ENCODE measurements around the gene GNAT2. TPM values are rescaled to one million over a fixed set of nuclear protein-coding genes. Genes with fewer than 3 reads are reported as not detected.

The GNAT2 gene
- not detected for total RNA-seq

DNA sequence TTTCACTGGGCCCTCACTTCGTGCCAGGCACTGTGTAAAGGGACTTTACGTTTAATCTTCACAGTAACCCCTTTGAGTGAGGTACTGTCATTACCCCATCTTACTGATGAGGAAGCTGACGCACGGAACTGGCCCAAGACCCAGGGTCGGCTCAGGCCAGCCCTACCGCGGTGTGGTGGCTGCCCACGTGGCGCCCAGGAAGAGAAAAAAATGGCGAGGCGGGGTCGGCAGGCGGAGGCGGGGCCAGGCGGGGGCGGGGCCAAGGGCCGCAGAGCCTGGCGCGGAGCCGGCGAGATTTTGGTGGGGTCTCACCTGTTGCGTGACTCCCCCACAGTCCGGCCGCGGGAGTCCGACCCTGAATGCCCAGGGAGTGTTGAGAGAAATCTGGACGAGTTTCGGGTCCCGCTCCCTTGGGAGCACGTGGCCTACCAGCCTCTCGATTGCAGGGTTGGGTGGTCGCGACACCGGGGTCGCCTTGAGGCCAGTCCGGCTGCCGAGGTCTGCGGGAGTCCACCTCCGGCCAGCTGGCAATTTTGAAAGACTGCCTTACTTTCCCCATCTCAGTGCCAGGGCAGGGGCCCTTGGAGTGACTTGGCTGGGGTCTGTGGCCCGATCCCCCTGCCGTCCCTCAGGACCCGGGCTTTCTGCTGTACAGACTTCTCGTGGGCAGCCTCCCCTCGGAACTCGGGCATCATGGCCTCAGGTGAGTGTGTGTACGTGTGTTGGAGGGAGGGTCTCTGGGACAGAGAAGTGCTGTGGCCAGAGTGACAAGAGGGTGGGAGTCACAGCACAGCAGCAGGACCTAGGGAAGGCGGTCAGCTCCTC is at the start of gene GNAT2, which contains the start of gene AMPD2:
TSS of gene GNAT2 (minus strand) at position 41 of the 825 bp plus-strand sequence. CDS start 6,746 bp downstream, outside the sequence.
TSS of gene AMPD2 (plus strand) at position 262 of the 825 bp plus-strand sequence. CDS start 1,339 bp downstream, outside the sequence.
- peak; percentile 57 for ATAC-seq (ENCODE audit: insufficient number of reproducible peaks, low FRiP score, low read depth)
- peak within 1 kb of the TSS; percentile 88 for H3K4me3 ChIP-seq
- TF ChIP-seq, protein P1, sequence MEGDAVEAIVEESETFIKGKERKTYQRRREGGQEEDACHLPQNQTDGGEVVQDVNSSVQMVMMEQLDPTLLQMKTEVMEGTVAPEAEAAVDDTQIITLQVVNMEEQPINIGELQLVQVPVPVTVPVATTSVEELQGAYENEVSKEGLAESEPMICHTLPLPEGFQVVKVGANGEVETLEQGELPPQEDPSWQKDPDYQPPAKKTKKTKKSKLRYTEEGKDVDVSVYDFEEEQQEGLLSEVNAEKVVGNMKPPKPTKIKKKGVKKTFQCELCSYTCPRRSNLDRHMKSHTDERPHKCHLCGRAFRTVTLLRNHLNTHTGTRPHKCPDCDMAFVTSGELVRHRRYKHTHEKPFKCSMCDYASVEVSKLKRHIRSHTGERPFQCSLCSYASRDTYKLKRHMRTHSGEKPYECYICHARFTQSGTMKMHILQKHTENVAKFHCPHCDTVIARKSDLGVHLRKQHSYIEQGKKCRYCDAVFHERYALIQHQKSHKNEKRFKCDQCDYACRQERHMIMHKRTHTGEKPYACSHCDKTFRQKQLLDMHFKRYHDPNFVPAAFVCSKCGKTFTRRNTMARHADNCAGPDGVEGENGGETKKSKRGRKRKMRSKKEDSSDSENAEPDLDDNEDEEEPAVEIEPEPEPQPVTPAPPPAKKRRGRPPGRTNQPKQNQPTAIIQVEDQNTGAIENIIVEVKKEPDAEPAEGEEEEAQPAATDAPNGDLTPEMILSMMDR (IDR thresholded peaks at IDR 0.05), result no peak
- peaks cover 29 to 44% of the 10 kb centered on the region in 2 donors for H3K4me1 ChIP-seq (ENCODE audit: control insufficient read depth in 1 of 2, low read depth in 2 of 2)
- no peak for DNase-seq (ENCODE audit: low spot score)
- H3K27me3 ChIP-seq (replicated peaks; ENCODE audit: insufficient read depth), result no peaks in the 10 kb centered on the region
- H3K36me3 ChIP-seq, result no peaks in the 10 kb centered on the region
- H3K27ac ChIP-seq, result peak within 1 kb of the TSS; percentile 79 to 93
- no peaks in the 10 kb centered on the region for H3K9me3 ChIP-seq

DNA sequence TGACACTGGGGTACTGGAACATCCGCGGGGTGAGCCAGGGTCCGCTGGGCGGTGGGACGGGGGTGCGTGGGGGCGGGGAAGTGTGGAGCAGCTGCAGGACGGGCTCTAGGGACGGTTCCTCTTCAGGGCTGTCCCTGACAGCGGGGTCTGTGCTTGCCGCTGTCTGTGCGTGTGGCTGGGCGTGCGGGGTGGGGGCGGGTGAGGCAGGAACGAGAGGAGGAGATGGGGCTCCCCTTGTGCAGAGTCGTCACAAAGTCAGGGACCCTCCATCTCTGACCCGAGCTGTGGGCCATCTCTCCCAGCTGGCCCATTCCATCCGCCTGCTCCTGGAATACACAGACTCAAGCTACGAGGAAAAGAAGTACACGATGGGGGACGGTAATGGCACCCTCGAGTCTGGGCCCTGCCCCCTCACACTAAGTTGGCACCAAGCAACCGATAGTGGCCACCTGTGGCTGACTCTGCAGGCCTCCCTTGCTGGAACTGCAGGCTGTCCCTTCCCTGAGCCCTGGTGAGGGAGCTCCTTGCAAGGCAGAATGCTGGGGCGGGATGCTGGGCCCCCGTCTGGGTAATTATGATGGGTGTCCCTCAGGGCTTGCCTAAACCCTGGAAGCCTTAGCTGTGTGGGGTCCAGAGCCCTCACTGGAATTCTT is 48.8 kb upstream of the GNAT2 start:
- TF ChIP-seq, protein P1 (IDR thresholded peaks at IDR 0.05), result no peak
- H3K36me3 ChIP-seq, result peaks cover 5% of the 10 kb centered on the region
- H3K27me3 ChIP-seq (replicated peaks; ENCODE audit: insufficient read depth), result no peaks in the 10 kb centered on the region
- peak overlapping the region; percentile 78 for H3K4me3 ChIP-seq
- no peaks in the 10 kb centered on the region for H3K9me3 ChIP-seq
- peak overlapping the region; percentile 39 to 42 for H3K27ac ChIP-seq
- DNase-seq (ENCODE audit: low spot score), result no peak
- H3K4me1 ChIP-seq (ENCODE audit: control insufficient read depth in 1 of 2, low read depth in 2 of 2), result peaks cover 6 to 11% of the 10 kb centered on the region in 2 donors
- peak; percentile 18 for ATAC-seq (ENCODE audit: insufficient number of reproducible peaks, low FRiP score, low read depth)

DNA sequence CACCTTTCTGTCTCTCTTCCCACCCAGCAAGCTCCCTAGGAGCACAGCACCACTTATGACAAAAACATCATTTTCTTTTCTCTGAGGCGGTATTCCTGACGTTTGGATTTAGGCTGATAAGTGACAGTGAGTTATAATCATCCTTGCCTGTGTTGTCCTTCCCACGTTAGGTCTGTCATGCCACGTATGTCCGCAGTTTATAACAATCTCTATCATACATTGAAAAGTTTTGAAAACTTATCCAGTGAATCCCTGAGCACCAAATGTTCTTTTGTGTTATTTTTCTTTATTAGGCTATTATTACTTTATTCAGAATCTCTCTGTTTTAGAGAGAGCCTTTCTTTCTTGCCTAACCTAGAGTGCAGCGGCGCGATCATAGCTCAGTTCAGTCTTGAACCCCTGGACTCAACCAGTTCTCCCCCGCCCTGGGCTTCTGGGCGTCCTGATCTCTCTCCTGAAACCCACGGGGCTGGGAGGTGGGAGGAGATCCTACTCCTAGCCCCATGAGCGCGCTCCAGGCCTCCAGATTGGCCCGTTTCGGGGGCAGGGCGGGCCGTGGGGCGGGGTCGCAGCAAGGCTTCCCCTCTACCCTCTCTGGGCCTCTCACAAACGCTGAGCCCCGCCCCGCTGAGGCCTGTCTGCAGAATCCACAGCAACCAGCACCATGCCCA is 48.2 kb upstream of the GNAT2 start, which contains the start of gene GSTM2:
TSS of gene GSTM2 (plus strand) at position 606 of the 671 bp plus-strand sequence. CDS start at position 665, 59 bp downstream.
- no peaks in the 10 kb centered on the region for H3K9me3 ChIP-seq
- TF ChIP-seq, protein P1 (IDR thresholded peaks at IDR 0.05), result no peak
- H3K4me3 ChIP-seq, result peak within 1 kb of the TSS; percentile 78
- H3K4me1 ChIP-seq (ENCODE audit: control insufficient read depth in 1 of 2, low read depth in 2 of 2), result peaks cover 6 to 11% of the 10 kb centered on the region in 2 donors
- peak within 1 kb of the TSS; percentile 39 to 42 for H3K27ac ChIP-seq
- no peaks in the 10 kb centered on the region for H3K27me3 ChIP-seq (replicated peaks; ENCODE audit: insufficient read depth)
- peaks cover 5% of the 10 kb centered on the region for H3K36me3 ChIP-seq
- ATAC-seq (ENCODE audit: insufficient number of reproducible peaks, low FRiP score, low read depth) (peak; percentile 89), DNase-seq (ENCODE audit: low spot score) (peak; percentile 65)

DNA sequence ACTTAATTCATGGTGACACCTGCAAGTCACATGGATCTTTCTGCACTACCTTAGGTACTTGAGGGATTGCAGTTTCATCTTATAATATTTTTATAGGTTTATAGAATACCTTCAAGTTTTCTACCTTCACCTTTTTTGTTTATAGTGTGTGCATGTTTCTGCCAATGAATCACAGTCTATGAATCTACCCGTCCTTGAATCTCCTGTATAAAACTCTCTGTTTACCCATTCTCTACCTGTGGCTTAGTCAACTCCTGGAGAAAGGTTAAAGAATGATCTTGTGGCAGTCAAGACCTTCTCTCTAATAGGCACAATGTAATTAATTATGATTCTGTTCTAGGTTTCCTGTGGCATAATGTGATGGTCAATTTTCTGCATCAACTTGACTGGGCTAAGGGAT is 45.3 kb upstream of the GNAT2 start:
- Histone ChIP-seq H3K4me1 (ENCODE audit: control insufficient read depth in 1 of 2, low read depth in 2 of 2) (peaks cover 6 to 11% of the 10 kb centered on the region in 2 donors), H3K27ac (no peak overlapping the region), H3K4me3 (no peak overlapping the region), H3K36me3 (peaks cover 5% of the 10 kb centered on the region), H3K27me3 (replicated peaks; ENCODE audit: insufficient read depth) (no peaks in the 10 kb centered on the region), H3K9me3 (no peaks in the 10 kb centered on the region)
- DNase-seq (ENCODE audit: low spot score) (no peak), ATAC-seq (ENCODE audit: insufficient number of reproducible peaks, low FRiP score, low read depth) (no peak)
- TF ChIP-seq, protein P1 (IDR thresholded peaks at IDR 0.05), result no peak
